GM12892 (cell line): ENCODE measurements around the gene IFT20.

Source experiments
- POLR2A ChIP-seq: IDR thresholded peaks from 2 replicates; pipeline ENCODE4 v1.6.1; 2011; ENCODE audit warnings: low read depth, low read length, control low read depth
- POLR2AphosphoS5 ChIP-seq: IDR thresholded peaks from 2 replicates; pipeline ENCODE4 v1.6.1; 2011; ENCODE audit warnings: low read depth, low read length, control low read depth
- TAF1 ChIP-seq: IDR thresholded peaks from 2 replicates; pipeline ENCODE4 v1.6.1; 2011; ENCODE audit warnings: low read depth, mild to moderate bottlenecking, control low read depth, low read length, borderline replicate concordance

DNA sequence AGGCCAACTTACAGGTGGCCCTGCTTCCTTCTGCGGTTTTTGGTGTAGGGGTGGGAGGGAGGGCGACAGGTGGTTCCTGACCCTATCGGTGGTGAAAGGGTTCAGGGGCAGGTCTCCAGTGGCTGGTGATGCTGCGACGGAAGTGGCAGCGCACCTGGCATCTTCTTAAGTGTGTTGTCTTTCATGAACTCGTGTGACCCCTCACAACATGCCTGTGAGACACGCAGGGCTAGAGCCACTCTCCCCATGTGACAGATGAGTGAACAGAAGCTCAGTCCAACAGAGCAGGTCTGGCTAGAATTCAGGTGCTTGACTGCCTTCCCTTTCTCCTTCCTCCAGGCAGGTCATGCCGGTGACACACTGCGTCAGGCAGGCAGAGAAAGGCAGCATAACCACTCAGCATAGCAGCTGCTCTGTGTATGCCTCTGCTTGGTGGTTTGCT, 8.2 kb upstream of the IFT20 start:
- TF ChIP-seq POLR2A (no peak; the same call in 1 of the 2 replicates), TAF1 (no peak), POLR2AphosphoS5 (no peak)
